GM21576 (cell line): ENCODE data around the gene IGIP.
A peak's percentile ranks its signal among the peaks of the same experiment; 100 is the strongest.
"Not testable (repeated sequence)": the region's sequence is repeated elsewhere in the genome, so short reads cannot be mapped to it uniquely, and the experiment has no call there.

Experiments used
- ATAC-seq: cut with Tn5 transposase; IDR thresholded peaks from one replicate; pipeline ENCODE4 v1.9.1; 2021; ENCODE audit warnings: mild to moderate bottlenecking, moderate library complexity; ENCODE audit not compliant: unreplicated experiment

Gene IGIP

DNA sequence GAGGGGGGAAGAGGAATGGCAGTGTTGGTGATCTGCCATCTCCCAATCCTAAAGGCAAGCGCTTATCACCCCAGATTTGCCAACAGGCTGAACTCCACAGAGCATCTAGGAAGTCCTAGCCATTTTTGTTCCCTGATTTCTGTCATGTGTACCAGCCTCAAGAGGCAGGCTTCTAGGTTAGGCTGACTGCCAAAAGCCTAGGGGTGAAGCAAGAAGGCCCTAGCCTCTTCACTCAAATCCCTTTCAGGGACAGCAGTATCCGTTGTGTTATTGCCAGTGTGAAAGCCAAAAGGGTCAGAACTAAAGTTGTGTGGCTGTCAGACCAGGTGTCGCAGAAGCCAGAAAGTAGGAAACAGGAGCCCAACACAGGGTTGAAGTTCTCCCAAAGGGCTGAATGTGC is 14.7 kb downstream of the IGIP start:
- no peak for ATAC-seq

DNA sequence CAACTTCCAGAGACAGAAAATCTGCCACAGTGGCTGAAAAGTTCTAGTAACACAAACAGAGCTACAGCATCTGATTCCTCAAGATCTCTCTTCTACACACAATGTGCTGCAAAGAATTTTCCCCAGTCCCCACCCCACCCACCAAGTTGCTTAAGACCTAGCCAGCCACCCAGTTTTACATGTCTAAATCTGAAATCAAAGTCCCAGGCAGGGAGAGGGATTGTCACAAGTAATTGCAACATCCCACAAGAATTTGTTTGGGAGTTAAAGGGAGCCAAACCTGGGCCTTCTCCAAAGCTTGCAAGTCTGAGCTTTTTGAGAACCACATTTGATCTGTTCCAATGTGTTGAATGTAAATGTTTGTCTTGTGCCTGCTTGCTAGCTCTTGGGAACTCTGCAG is 15.5 kb downstream of the IGIP start:
- ATAC-seq: no peak

DNA sequence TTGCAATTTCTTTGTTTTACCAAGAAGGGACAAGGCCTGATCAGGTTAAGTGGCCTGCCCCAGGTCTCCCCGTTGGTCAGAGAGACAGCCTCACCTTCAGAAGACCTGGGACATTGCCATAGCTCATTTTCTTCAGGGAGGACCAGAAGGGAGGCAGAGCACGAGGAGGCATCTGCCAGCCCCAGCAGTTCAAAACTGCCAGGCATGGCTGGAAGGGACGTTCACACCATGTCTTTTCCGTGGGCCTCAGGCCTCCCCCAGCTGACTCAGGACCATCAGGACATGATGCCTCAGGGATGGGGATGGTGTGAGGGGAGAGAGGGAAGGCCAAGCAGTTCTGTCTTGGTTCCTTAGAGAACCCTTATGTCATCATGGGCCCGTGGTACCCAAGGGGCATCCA is 16.5 kb downstream of the IGIP start:
- ATAC-seq: no peak

DNA sequence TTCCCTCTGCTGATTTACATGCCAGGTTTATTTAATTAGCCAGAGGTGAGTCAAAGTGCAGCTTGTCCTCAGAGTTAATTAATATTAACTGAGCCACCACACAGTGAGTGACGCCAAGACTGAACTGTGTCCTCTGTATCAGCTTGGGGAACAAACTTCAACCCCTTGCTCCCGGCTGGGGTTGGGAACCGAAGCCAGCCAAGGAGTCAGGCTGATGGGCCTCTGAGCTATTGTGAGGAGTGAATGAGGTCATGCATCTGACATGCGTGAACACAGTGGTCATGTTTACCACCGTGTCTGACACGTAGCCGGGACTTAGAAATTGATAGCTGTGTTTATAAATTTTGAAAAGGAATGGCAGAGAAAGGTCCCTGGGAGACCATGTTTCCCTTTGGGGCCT is 17.1 kb downstream of the IGIP start:
- ATAC-seq: no peak

DNA sequence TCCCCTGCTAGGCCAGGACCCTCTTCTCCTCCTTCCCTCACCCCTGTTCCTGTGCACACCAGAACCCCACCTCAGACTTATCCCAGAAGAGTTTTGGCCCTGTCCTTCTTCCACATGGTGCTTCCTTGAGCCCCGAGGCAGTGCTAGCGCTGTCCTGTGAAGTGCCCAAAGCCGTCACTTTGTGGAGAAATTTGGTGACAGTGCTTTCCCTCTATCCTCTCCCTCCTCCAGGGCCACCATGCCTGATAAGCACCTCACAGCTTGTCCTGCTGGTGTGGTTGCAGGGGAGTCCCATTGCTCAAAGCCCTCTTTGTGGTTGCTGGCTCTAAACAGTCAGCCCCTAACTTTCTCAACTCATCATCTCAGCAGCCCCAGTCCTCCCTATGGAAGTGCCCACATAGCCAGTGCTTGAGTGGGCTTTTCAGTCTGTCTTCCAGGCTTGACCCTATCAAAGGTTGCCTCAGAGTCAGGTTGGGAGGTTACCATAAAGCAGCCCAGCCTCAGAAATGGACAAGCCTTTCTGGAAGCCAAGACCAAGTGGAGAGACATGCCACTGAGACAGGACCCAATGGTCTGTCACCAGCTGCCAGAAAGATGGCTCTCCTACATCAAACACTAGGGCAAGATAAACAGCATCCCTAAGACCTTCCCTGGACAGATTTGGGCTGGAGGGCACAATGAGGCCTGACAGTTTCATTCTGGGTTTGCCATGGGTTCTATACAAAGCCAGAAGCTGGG is 18.0 kb downstream of the IGIP start:
- ATAC-seq: no peak

DNA sequence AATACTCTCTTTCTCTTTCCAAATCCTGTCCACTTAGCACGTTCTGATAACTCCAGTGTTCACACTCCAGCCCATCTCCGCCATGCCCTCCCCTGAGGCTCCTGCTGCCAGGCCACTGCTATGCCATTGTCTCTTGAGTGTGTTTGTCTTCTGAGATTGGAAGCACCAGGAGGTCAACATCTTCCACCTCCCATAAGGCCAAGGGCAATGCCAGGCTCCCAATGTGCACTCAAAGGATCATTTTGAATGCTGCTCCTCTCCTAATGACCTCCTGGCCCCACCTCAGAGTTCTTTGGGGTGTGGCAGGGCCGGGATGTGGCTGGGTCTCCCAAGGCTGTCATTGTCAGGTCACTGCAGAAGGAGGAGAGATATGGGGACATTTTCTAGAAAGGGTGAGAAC is 19.5 kb downstream of the IGIP start:
- no peak for ATAC-seq

DNA sequence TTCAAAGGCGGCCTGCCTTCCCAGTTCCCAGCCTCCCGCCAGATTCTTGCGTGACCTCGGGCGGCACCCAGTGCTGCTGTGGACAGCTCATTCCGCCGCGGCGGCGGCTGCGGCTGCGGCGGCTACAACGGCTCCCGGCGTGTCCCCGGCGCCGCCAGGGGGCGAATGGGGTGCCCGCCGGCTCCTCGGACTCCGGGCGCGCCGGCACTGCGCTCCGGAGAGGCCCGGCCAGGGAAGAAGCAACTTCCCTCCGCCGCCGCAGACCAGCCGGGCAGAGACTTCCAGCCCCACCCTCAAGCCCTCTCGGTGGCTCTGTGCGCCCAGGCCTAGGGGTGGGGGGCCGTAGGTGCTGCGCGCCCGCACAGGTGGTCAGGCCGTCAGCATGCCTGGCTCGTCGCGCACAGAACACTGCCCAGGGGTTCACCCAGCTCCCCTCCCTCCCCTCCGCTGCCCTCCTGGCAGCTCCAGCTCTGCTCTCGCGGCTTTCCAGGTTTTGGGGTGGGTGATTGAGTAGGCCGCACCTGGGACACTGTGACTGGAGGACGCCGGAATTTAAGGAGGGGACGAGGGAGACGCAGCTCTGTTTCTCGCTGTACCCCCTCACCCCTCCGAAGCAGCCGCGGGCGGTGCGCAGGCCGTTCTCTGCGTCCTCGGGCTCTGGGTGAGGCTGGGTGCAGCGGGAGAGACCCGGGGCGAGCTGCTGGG is 20.2 kb downstream of the IGIP start:
- ATAC-seq: peak; percentile 42

DNA sequence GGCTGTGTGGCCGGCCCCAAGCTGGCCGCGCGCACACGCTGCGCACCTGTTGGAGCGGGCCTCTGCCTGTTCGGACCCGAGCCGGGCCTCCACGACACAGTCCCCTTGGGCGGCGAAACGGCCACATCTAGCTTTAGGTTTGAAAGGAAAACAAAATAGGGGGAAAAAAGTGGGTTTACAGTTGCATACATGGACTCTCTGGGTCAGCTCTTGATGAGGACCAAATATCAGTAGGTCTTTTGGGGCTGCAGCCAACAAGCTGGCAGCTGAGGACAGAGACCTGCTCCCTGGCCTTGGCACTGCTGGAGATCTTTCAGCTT is 20.7 kb downstream of the IGIP start:
- ATAC-seq: no peak

DNA sequence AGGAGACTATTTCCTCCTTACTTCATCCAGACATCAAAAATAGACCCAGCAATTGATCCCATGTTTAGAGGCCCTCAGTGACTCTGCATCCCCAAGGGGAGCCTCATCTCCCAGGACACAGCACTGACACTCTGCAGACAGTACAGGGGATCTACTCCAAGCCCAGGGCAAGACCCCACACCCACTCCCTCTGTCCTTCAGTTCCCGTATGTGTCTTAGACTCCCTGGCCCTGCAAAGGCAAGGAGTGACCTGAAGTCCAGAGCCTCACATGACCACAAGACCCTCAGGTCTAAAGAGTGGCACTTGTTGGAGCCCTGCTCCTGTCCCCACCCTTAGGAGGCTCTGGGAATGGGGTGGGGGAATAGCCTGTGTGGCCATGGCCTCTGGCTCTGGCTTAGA is 21.7 kb downstream of the IGIP start:
- ATAC-seq: no peak

DNA sequence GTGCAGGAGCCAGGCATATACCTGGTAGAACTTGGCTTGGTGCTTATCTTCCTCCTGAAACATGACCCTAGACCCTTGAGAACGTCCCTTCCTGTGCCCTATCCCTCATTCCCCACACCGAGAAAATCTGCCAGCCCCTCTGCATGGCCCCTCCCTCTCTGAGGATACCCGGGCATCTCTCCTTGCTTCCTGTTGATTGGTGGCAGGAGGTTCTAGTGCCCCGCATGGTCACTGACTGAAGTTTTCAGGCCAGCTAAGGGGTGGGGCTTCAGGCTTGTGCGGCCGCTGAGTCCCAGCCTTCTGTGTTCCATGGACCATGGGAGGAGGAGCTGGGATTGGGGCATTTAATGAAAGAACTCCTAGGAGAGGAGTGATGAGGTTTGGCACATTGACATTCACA is 22.8 kb downstream of the IGIP start:
- ATAC-seq: no peak

DNA sequence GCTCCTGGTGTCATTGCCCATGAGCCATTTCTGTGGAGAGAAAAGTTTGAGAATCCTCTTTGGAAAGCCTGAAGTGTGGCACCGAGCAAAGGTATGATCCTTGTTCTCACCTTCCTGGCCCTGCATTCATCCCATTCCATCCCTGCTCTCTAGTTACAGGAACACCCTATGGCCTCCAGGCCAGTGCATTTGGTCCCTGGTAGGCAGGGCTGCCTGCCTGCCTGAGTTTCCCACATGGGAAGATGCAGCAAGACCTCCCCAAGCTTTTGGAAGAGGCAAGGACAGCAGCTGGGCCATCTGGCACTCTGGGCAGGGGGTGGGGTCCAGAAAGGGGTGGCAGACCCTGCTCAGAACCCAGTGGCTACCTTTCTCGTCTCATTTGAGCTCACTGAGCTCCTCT is 24.5 kb downstream of the IGIP start:
- no peak for ATAC-seq

DNA sequence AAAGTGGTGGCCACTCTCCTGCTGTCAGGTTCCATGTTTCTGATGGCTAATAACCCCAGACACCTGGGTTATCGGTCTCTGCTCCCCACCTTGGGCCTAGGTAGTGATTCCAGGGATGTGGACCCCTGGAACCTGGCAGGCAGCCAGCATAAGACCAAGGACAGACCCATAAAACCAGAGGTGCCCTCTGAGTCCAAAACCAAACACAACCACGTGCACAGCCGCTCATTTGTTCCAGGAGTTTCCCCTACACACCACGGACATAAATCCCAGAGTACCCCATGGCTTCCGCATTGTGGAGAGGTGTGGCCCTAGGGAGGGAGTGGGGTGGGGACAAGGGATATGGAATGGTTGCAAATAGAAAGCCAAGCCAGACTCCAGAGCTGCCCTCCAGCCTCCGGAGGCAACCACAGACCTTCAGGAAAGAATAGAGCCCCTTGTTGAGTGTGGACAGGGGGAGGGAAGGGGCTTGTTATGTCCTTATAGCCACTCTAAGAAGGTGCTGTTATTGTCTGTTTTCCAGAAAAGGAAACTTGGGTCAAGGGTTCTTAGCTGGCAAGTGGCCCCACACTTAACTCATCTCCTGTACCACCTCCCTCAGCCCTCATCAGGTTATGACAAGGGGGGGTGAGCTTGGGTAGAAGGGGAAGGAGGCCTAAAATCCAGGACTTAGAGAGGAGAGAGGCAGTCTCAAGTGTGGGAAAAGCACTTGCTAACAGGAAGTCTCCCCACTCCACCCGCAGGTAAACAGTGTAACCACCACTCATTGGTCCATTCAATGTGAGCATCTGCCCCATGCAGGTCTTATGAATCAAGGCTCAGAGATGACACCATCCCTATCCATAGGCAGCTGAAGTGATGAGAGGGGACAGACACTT is 25.6 kb downstream of the IGIP start:
- no peak for ATAC-seq

DNA sequence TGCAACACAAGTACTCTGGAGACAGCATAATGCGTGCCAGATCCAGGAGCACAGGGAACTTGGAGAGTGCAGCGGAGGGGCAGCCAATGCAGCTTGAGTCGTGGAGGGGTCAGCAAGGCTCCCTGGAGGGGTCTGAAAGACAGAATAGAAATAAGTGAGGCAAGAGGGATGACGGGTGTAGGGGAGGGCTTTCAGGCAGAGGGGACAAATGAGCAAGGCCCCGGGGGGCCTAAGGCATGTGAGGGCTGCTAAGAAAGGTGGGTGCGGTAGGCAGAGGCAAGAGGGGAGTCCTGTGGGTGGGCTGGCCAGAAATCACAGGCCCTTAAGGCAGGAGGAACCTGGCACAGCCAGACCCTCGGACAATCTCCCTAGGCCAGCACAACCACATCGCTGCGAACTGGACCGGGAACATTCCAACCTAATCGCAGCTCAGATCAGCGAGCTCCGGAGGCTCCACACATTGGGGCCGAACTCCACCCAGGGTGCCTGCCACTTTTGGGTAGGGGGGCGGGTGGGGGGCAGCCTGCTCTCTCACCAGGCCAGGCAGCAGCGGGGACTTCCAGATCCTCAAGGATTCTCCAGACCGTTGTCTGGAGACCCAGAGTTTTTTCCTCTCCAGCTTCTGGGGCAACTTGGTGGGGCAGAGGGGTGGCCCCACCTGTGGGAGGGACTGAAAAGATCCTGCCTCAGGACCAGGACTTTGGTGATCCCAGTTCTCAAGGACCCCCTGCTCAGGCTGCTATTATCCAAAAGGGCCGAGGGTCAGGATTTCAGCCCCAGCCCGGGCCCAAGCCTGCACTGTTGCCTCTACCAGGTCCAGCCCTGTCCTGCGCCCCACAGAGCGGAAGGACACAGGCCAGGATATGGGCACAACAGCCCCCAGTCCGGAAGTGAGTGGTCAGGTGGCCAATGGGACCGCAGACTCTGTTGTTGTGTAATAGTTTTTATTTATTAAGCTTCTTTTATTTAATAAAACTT is 26.6 kb downstream of the IGIP start:
- no peak for ATAC-seq

DNA sequence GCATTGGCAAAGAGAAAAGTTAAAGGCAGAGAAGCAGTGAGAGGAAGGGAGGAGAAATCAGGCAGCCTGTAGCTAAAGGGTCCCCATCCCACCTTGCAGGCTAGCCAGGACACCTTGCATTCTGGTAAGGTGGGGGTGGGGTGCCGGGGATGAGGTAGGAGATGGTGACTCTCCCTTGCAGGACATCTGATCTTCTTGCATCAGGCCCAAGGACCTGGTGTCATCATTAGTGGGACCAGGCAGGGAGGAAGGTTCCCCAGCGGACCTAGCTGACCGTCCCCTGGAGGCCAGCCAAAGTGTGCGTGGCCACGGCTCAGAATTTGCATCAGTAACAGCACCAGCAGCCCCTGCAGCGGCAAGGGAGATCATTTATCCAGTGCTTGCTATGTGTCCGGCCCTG is 27.5 kb downstream of the IGIP start:
- ATAC-seq: no peak

DNA sequence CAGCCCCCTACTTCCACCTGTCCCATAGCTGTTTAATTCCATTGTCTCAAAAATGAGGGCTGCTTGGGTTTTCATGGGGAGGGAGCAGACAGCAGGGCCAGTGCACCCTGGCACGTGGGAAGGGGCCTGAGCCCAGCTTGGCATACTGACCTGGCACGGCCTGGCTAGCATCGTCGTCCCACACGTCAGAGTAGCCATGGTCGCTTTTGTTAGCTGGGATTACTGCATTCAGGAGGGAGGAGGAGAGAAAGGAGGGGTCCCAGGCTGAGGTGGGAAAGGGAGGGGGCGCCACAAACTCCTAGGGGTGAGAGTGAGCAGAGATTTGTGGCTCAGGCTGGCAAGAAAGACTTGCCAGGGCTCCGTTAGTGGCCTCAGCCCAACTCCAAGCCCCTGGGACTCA is 28.2 kb downstream of the IGIP start:
- no peak for ATAC-seq

DNA sequence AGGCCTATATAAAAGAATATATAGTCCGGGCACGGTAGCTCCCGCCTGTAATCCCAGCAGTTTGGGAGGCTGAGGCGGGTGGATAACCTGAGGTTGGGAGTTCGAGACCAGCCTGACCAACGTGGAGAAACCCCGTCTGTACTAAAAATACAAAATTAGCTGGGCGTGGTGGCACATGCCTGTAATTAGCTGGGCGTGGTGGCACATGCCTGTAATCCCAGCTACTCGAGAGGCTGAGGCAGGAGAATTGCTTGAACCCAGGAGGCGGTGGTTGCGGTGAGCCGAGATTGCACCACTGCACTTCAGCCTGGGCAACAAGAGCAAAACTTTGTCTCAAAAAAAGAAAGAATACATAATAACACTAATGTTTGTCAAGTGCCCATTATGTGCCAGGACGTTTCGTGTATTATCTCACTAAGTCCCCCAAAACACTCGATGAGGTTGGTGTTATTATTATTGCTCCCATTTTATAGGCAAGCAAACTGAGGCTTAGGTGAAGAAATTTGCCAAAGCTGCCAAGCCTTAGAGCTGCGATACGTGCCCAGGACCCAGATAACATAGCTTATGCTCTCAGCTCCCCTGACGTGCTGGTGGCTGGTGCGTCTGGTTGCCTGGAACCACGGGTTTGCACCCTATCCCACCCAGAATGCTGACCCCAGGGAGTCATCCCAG is 29.1 kb downstream of the IGIP start:
- not testable (repeated sequence) for ATAC-seq

DNA sequence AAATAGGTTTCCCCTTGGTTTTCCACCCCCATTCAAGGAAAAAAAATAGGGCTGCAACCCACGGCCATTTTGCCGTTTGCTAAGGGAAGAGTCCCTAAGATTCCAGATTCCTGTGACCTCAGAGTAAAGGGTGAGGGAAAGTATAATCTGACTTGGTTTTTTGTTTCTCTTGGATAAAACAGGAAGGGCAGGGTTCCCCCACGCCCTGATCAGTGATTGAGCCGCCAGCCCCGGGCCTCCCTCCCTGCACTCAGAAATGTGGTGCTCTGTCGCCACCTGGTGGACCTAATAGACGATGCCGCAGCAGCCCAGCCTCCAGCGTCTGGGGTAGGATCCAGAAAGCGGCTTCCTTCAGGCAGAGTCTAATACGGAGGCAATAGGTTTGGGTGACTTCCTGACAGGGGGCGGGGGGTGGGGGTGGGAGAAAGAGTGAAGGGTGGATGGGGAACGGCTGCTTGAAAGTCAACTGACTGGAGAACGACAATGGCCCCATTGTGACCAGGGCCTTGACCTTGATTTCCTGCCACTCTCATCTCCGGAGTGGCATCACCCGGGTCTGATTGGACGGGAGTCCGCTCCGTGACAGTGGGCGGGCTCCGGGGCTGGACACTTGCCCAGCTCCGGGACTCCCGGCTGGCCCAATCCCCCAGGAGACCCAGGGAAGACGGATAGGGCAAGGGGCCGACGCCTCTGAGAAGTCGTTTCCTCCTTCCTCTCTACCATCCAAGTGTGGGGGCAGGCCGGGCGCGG is 31.5 kb downstream of the IGIP start:
- ATAC-seq: peak; percentile 91

DNA sequence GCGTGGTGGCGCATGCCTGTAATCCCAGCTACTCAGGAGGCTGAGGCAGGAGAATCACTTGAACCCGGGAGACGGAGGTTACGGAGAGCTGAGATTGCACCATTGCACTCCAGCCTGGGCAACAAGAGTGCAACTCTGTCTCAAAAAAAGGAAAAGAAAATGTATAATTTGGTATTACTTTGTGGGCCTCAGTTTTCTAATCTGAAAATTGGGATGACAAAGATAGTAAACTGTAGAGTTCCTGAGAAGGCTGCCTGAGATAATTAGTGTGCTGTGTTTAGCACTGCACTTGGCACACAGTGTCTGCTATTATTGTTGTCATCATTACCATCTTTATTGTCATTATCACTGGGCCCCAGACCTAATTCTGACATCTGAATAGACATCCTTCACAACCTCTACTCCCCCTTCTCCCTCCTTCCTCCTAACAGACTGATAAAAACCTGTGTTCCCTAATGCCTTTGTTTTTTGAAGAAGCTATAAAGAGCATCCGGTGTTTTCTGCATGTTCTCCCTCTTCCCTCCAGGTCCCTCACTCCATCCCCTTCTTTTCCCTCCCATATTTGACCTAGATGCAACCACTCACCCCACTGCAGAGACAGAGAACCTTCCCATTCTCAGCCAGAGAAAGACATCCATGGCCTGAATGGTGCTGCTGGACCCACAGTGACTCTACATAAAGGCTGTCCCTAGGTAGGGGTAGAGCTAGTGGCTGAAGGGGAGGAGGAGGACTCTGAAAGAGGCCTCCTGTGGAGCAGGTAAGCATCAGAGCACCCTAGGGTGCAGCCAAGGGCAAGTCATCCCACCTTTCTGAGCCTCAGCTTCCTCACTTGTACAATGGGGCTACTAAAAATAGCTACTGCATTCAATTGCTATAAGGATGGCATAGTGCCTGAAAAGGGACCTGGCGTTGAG is 33.5 kb downstream of the IGIP start:
- ATAC-seq: no peak
